CD4-positive, alpha-beta T cell (primary cell): ENCODE results near the gene MRE11. TPM values are rescaled to one million over a fixed set of nuclear protein-coding genes. Genes with fewer than 3 reads are reported as not detected.

Source experiments
- ATAC-seq: fragments of 200-7000 bp; cut with Tn5 transposase; one replicate; pipeline ENCODE4 v1.10.0; 2022; ENCODE audit warnings: mild to moderate bottlenecking; ENCODE audit not compliant: poor library complexity
- CTCF ChIA-PET: fragments of 350-600 bp; sonication (Branson Sonifier 250); formaldehyde crosslinking; loops from one replicate; lab custom pipeline; 2021; ENCODE audit warnings: antibody characterized with exemption, inconsistent platforms; lab: Charles Lee
- POLR2A ChIA-PET: fragments of 350-600 bp; sonication (Branson Sonifier 250); formaldehyde crosslinking; loops from one replicate; lab custom pipeline; 2021; ENCODE audit warnings: antibody characterized with exemption, inconsistent platforms; lab: Charles Lee
- DNase-seq, 14 experiments: peaks; one replicate each; pipeline ENCODE4 v3.0.0-alpha.2; 2013 to 2020; ENCODE audit warnings: mixed read lengths in 2 of 14
- H3K27ac ChIP-seq, 2 donors: one replicate each; pipeline versions ENCODE4 v1.5.1 to v1.7.0; 2013; ENCODE audit warnings: low read length in 2 of 2, low read depth in 1 of 2, mild to moderate bottlenecking in 1 of 2
- H3K27me3 ChIP-seq, 2 experiments: 1 replicate in 1 of 2; 2 replicates in 1 of 2; pipeline versions ENCODE4 v1.6.1 to v1.7.0; 2013; ENCODE audit warnings: low read length in 2 of 2, control low read depth in 1 of 2, mild to moderate bottlenecking in 1 of 2, moderate library complexity in 1 of 2; ENCODE audit not compliant: insufficient read depth in 2 of 2, control insufficient read depth in 1 of 2
- H3K36me3 ChIP-seq: one replicate; pipeline ENCODE4 v1.6.1; 2013; ENCODE audit warnings: low read length, control low read depth; ENCODE audit not compliant: insufficient read depth
- H3K4me1 ChIP-seq: one replicate; pipeline ENCODE4 v1.6.1; 2013; ENCODE audit warnings: low read length, control low read depth; ENCODE audit not compliant: insufficient read depth
- H3K4me3 ChIP-seq: one replicate; pipeline ENCODE4 v1.5.1; 2013; ENCODE audit warnings: mild to moderate bottlenecking, low read length, moderate library complexity
- H3K9me3 ChIP-seq, 2 experiments: 1 replicate in 1 of 2; 2 replicates in 1 of 2; pipeline versions ENCODE4 v1.6.1 to v1.7.0; 2013; ENCODE audit warnings: low read length in 2 of 2, mild to moderate bottlenecking in 2 of 2, control low read depth in 1 of 2, moderate library complexity in 1 of 2; ENCODE audit not compliant: control insufficient read depth in 1 of 2, insufficient read depth in 1 of 2
- H3K27ac Mint-ChIP-seq: one replicate; pipeline ENCODE4 v1.8.0; 2020; ENCODE audit warnings: mixed read lengths
- H3K27me3 Mint-ChIP-seq: one replicate; pipeline ENCODE4 v1.8.0; 2021; ENCODE audit warnings: mixed read lengths
- H3K36me3 Mint-ChIP-seq: one replicate; pipeline ENCODE4 v1.8.0; 2021; ENCODE audit warnings: low read depth, mixed read lengths
- H3K4me1 Mint-ChIP-seq: one replicate; pipeline ENCODE4 v1.8.0; 2021; ENCODE audit warnings: low read depth, mixed read lengths
- H3K4me3 Mint-ChIP-seq: one replicate; pipeline ENCODE4 v1.8.0; 2020; ENCODE audit warnings: mild to moderate bottlenecking, mixed read lengths
- H3K9me3 Mint-ChIP-seq: one replicate; pipeline ENCODE4 v1.8.0; 2020; ENCODE audit warnings: mixed read lengths
- CTCF ChIP-seq: fragments of 200-600 bp; IDR thresholded peaks from one replicate; pipeline ENCODE4 v1.8.0; 2022; ENCODE audit warnings: antibody characterized with exemption, mild to moderate bottlenecking
- intact Hi-C, 2 experiments: fragments of 100-400 bp; cut with DNase I in 1 of 2; cut with micrococcal nuclease in 1 of 2; formaldehyde crosslinking; loops; one replicate each; pipeline versions ENCODE4 v1.15.1 to v1.9.0; 2023 to 2025; cut with DNase I, micrococcal nuclease
- total RNA-seq, 174 experiments: library from RNA in 2 of 174; stranded (reverse) in 2 of 174; gene quantifications; one replicate each; pipeline ENCODE4 v1.2.3 and lab custom pipeline; 2021 to 2026

Gene MRE11
- total RNA-seq, 2 experiments from 2014 or later: 17.0 to 18.6 TPM

- Mint-ChIP-seq H3K27me3 (no peaks in the 10 kb centered on the region), H3K27ac (no peak overlapping the region), H3K9me3 (peaks cover 1% of the 10 kb centered on the region), H3K4me1 (peaks cover 4% of the 10 kb centered on the region), H3K36me3 (peaks cover 82% of the 10 kb centered on the region), H3K4me3 (no peak overlapping the region)
- no peaks in the 10 kb centered on the region for H3K4me1 ChIP-seq
- no peak for ATAC-seq
- intact Hi-C loops: no loop called here
- H3K27ac ChIP-seq: no peak overlapping the region
- peaks cover 49% of the 10 kb centered on the region for H3K36me3 ChIP-seq
- H3K9me3 ChIP-seq: peaks cover 0 to 1% of the 10 kb centered on the region in 2 experiments
- ChIA-PET CTCF (no interaction called here), POLR2A (no interaction called here)
- no peak overlapping the region for H3K4me3 ChIP-seq
- no peak for TF ChIP-seq CTCF
- no peaks in the 10 kb centered on the region for H3K27me3 ChIP-seq
- no peak for DNase-seq
Measured at GRCh38 chr11:94423507-94423906, 70.1 kb downstream of the MRE11 start.

GRCh38 chr11:94418123-94418765, 75.4 kb downstream of the MRE11 start:
- H3K36me3 ChIP-seq: peaks cover 21% of the 10 kb centered on the region
- Mint-ChIP-seq H3K27me3 (no peaks in the 10 kb centered on the region), H3K36me3 (peaks cover 62% of the 10 kb centered on the region), H3K9me3 (no peaks in the 10 kb centered on the region), H3K4me1 (no peaks in the 10 kb centered on the region), H3K4me3 (no peak overlapping the region), H3K27ac (no peak overlapping the region)
- POLR2A ChIA-PET: no interaction called here
- H3K27me3 ChIP-seq: no peaks in the 10 kb centered on the region
- intact Hi-C loops: loop anchor here in 1 of 2 experiments (10.0 kb wide), 1 partner anchor 523 kb away; no protein-coding TSS in a partner anchor
- no peaks in the 10 kb centered on the region for H3K9me3 ChIP-seq
- ATAC-seq (no peak), DNase-seq (no peak)
- H3K4me1 ChIP-seq: no peaks in the 10 kb centered on the region
- CTCF ChIA-PET: no interaction called here
- no peak for TF ChIP-seq CTCF
- H3K4me3 ChIP-seq: no peak overlapping the region
- H3K27ac ChIP-seq: no peak overlapping the region

GRCh38 chr11:94417386-94417987, 76.2 kb downstream of the MRE11 start:
- H3K4me1 ChIP-seq: no peaks in the 10 kb centered on the region
- H3K27me3 Mint-ChIP-seq: no peaks in the 10 kb centered on the region
- no peak overlapping the region for H3K4me3 Mint-ChIP-seq
- H3K9me3 Mint-ChIP-seq: no peaks in the 10 kb centered on the region
- H3K27ac ChIP-seq: no peak overlapping the region
- H3K9me3 ChIP-seq: no peaks in the 10 kb centered on the region
- no peak overlapping the region for H3K4me3 ChIP-seq
- no peak overlapping the region for H3K27ac Mint-ChIP-seq
- CTCF ChIA-PET: no interaction called here
- no peak for TF ChIP-seq CTCF
- peaks cover 59% of the 10 kb centered on the region for H3K36me3 Mint-ChIP-seq
- intact Hi-C loops: loop anchor here in 1 of 2 experiments (10.0 kb wide), 1 partner anchor 523 kb away; no protein-coding TSS in a partner anchor
- no peak for DNase-seq
- POLR2A ChIA-PET: no interaction called here
- H3K36me3 ChIP-seq: peaks cover 20% of the 10 kb centered on the region
- H3K4me1 Mint-ChIP-seq: no peaks in the 10 kb centered on the region
- no peaks in the 10 kb centered on the region for H3K27me3 ChIP-seq
- ATAC-seq: no peak
